ENCODE measurements around the gene KRTAP2-4.
"Not testable (repeated sequence)": the region's sequence is repeated elsewhere in the genome, so short reads cannot be mapped to it uniquely, and the experiment has no call there.

Gene KRTAP2-4

GRCh38 chr17:41037853-41038350 is 27.8 kb downstream of the KRTAP2-4 start:
- no peak for TF ChIP-seq CTCF (IDR thresholded peaks at IDR 0.05; ENCODE audit: control insufficient read depth, extremely low read depth, insufficient read depth)
- H3K4me3 ChIP-seq (ENCODE audit: low read depth, low read length) = no peak overlapping the region
- DNase-seq (ENCODE audit: low read depth) = no peak

GRCh38 chr17:41034346-41034935 is 31.2 kb downstream of the KRTAP2-4 start, which contains the start of gene KRTAP1-3:
Gene KRTAP1-3, minus strand, starts transcription at chr17:41034874. Its CDS starts 53 bp downstream, at chr17:41034821.
- not testable (repeated sequence) for DNase-seq (ENCODE audit: low read depth); H3K4me3 ChIP-seq (ENCODE audit: low read depth, low read length)

- no peak for DNase-seq (ENCODE audit: low read depth)
- H3K4me3 ChIP-seq (ENCODE audit: low read depth, low read length) = no peak within 1 kb of the TSS
- no peak for TF ChIP-seq CTCF (IDR thresholded peaks at IDR 0.05; ENCODE audit: control insufficient read depth, extremely low read depth, insufficient read depth)
Measured at GRCh38 chr17:41029633-41030245, 35.9 kb downstream of the KRTAP2-4 start, which contains the start of gene KRTAP1-4. Gene KRTAP1-4, minus strand, starts transcription at chr17:41030195. Its CDS starts 117 bp downstream, at chr17:41030078.

GRCh38 chr17:41026715-41027471 is 38.8 kb downstream of the KRTAP2-4 start, which contains the start of gene KRTAP1-5:
Gene KRTAP1-5, minus strand, starts transcription at chr17:41027208. Its CDS starts 53 bp downstream, at chr17:41027155.
- TF ChIP-seq CTCF (IDR thresholded peaks at IDR 0.05; ENCODE audit: control insufficient read depth, extremely low read depth, insufficient read depth) = no peak
- no peak for DNase-seq (ENCODE audit: low read depth)
- no peak within 1 kb of the TSS for H3K4me3 ChIP-seq (ENCODE audit: low read depth, low read length)

- DNase-seq (ENCODE audit: low read depth) = no peak
- H3K4me3 ChIP-seq (ENCODE audit: low read depth, low read length) = no peak overlapping the region
- TF ChIP-seq CTCF (IDR thresholded peaks at IDR 0.05; ENCODE audit: control insufficient read depth, extremely low read depth, insufficient read depth) = no peak
Measured at GRCh38 chr17:41024697-41025096, 41.0 kb downstream of the KRTAP2-4 start.

GRCh38 chr17:41020336-41020735 is 45.3 kb downstream of the KRTAP2-4 start:
- no peak overlapping the region for H3K4me3 ChIP-seq (ENCODE audit: low read depth, low read length)
- no peak for DNase-seq (ENCODE audit: low read depth)
- TF ChIP-seq CTCF (IDR thresholded peaks at IDR 0.05; ENCODE audit: control insufficient read depth, extremely low read depth, insufficient read depth) = no peak

- TF ChIP-seq CTCF (IDR thresholded peaks at IDR 0.05; ENCODE audit: control insufficient read depth, extremely low read depth, insufficient read depth) = no peak
- no peak overlapping the region for H3K4me3 ChIP-seq (ENCODE audit: low read depth, low read length)
- no peak for DNase-seq (ENCODE audit: low read depth)
Measured at GRCh38 chr17:41019415-41019814, 46.3 kb downstream of the KRTAP2-4 start.
